ENCODE measurements around the gene UBXN6. TPM values are rescaled to one million over a fixed set of nuclear protein-coding genes. Genes with fewer than 3 reads are reported as not detected.

UBXN6 gene
- total and polyA plus RNA-seq, 2 of the 8 experiments (the other 6 are each of a cell fraction or from before 2014, with no cell fraction given) = 28.0 to 43.8 TPM

DNA sequence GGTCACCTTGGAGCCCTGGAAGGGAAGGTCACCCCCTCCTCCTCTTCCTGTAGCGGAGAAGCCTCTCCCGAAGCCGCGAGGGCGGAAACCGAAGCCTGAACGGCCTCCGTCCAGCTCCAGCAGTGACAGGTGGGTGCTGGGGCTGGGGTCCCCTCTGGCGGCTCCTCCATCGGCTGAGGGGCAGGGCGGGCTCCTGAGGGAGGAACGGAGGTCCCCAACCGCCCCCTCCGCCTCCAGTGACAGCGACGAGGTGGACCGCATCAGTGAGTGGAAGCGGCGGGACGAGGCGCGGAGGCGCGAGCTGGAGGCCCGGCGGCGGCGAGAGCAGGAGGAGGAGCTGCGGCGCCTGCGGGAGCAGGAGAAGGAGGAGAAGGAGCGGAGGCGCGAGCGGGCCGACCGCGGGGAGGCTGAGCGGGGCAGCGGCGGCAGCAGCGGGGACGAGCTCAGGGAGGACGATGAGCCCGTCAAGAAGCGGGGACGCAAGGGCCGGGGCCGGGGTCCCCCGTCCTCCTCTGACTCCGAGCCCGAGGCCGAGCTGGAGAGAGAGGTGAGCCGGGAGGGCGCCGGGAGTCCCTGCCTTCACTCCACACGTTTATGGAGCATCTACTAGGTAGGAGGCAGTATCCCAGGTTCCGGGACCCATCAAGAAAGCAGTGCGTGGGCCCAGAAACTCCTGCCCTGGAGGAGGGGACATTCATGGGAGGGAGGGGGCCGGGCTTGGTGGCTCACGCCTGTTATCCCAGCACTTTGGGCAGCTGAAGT lies 36.5 kb upstream of the UBXN6 start:
- no peak overlapping the region for H2AFZ ChIP-seq (ENCODE audit: low read length)
- H2BK20ac ChIP-seq (ENCODE audit: low read length) = no peak overlapping the region
- no peak overlapping the region for H3K27ac ChIP-seq (ENCODE audit: low read depth, low read length)
- H4K8ac ChIP-seq (ENCODE audit: extremely low read depth, insufficient read depth, low read length) = no peak overlapping the region
- H3K4me3 ChIP-seq (ENCODE audit: extremely low read depth in 1 of 4, insufficient read depth in 2 of 4, low read depth in 3 of 4, low read length in 4 of 4) = no peak overlapping the region
- H3K27me3 ChIP-seq (replicated peaks in 1 of 4; ENCODE audit: control insufficient read depth in 3 of 4, extremely low read depth in 1 of 4, insufficient read depth in 3 of 4, low read length in 3 of 4) = no peaks in the 10 kb centered on the region; a peak in 1 of 7 replicates
- WGBS, 2 experiments (ENCODE audit: extremely low coverage in 1 of 2, insufficient coverage in 1 of 2, insufficient read length in 1 of 2, insufficient replicate concordance in 2 of 2, low coverage in 1 of 2, low lambda C conversion rate in 2 of 2, missing lambda C conversion rate in 1 of 2) = 97% methylated on average over 27 of the region's 61 CpGs; no CpG with 5 or more reads in 1 of the 2 experiments
- no peak overlapping the region for H3K4me2 ChIP-seq (ENCODE audit: insufficient read depth in 1 of 2, low read depth in 2 of 2, low read length in 2 of 2)
- H2BK5ac ChIP-seq (ENCODE audit: low read depth, low read length) = no peak overlapping the region
- no peak overlapping the region for H3K14ac ChIP-seq (ENCODE audit: insufficient read length)
- no peak overlapping the region for H2BK12ac ChIP-seq (ENCODE audit: low read depth, low read length)
- peaks cover 10% of the 10 kb centered on the region; the same call in 1 of the 2 replicates for H3K23me2 ChIP-seq (ENCODE audit: low read depth, low read length)
- H3K9me3 ChIP-seq (ENCODE audit: insufficient read depth in 2 of 2, low read depth in 1 of 2, low read length in 1 of 2) = no peaks in the 10 kb centered on the region
- H2BK15ac ChIP-seq (ENCODE audit: low read length) = no peak overlapping the region
- H2BK120ac ChIP-seq (replicated peaks; ENCODE audit: low read depth, low read length) = no peak overlapping the region
- H4K91ac ChIP-seq (replicated peaks; ENCODE audit: insufficient read length, low read length) = no peak overlapping the region
- H3K18ac ChIP-seq (ENCODE audit: extremely low read depth, low read length) = no peak overlapping the region
- ChIA-PET CTCF (ENCODE audit: partially characterized antibody) (interaction anchor here (0.6 to 2.7 kb wide), 2 partner anchors 29 to 30 kb away, joined by 3 to 13 read pairs; no protein-coding TSS in a partner anchor), POLR2A (ENCODE audit: partially characterized antibody) (interaction anchor here (0.8 to 3.8 kb wide), 7 partner anchors 10 to 46 kb away, joined by 3 to 19 read pairs (median 3); partner anchors contain the start of gene UBXN6)
- no peak overlapping the region for H4K5ac ChIP-seq (ENCODE audit: insufficient read length, low read depth, low read length)
- no peak overlapping the region for H3K9ac ChIP-seq (replicated peaks in 1 of 4; ENCODE audit: extremely low read depth in 1 of 4, low read depth in 3 of 4, low read length in 3 of 4)
- FAIRE-seq (no peak), DNase-seq (ENCODE audit: low read depth in 1 of 2, low spot score in 2 of 2) (no peak)
- H4K20me1 ChIP-seq (replicated peaks in 1 of 2; ENCODE audit: control insufficient read depth in 1 of 2, insufficient read depth in 2 of 2, low read length in 2 of 2) = peaks cover 7 to 17% of the 10 kb centered on the region in 2 experiments
- H2AK5ac ChIP-seq (ENCODE audit: low read depth, low read length) = no peak overlapping the region
- peaks cover 14 to 71% (median 56%) of the 10 kb centered on the region in 4 experiments for H3K36me3 ChIP-seq (ENCODE audit: control insufficient read depth in 2 of 4, insufficient read depth in 4 of 4, low read length in 3 of 4)
- H3K4me1 ChIP-seq (replicated peaks in 1 of 4; ENCODE audit: control insufficient read depth in 3 of 4, insufficient read depth in 4 of 4, low read length in 3 of 4) = no peaks in the 10 kb centered on the region
- H3K79me1 ChIP-seq (ENCODE audit: low read depth, low read length) = peaks cover 6% of the 10 kb centered on the region
- no peak overlapping the region for H3K56ac ChIP-seq (replicated peaks; ENCODE audit: insufficient read length, low read depth, low read length)
- no peak overlapping the region for H3K4ac ChIP-seq (replicated peaks; ENCODE audit: insufficient read length, low read depth, low read length)
- no peak overlapping the region for H3K23ac ChIP-seq (ENCODE audit: insufficient read length)
- 0 out of 4 replicates have a peak, but pooled peaks cover 0 to 3% of the 10 kb centered on the region in 2 experiments for H3K79me2 ChIP-seq (ENCODE audit: control insufficient read depth in 1 of 2, insufficient read depth in 2 of 2, low read length in 2 of 2)
- TF ChIP-seq BCL11A (IDR thresholded peaks at IDR 0.05; ENCODE audit: low read depth in 2 of 2, low read length in 2 of 2) (no peak), JUND (IDR thresholded peaks at IDR 0.05; ENCODE audit: low read length) (no peak), SP1 (IDR thresholded peaks at IDR 0.05; ENCODE audit: low read depth, low read length) (no peak), SIX5 (IDR thresholded peaks at IDR 0.05; ENCODE audit: low read depth, low read length) (no peak), TBP (IDR thresholded peaks at IDR 0.05; ENCODE audit: low read depth, low read length) (no peak), EGR1 (IDR thresholded peaks at IDR 0.05; ENCODE audit: borderline replicate concordance, low read depth, low read length) (no peak), SP4 (IDR thresholded peaks at IDR 0.05; ENCODE audit: low read length) (no peak), SIRT6 (IDR thresholded peaks at IDR 0.05; ENCODE audit: low read length) (no peak), NRF1 (IDR thresholded peaks at IDR 0.05; ENCODE audit: low read depth, low read length) (no peak), KDM5A (IDR thresholded peaks at IDR 0.05; ENCODE audit: low read length) (no peak), TAF7 (optimal IDR thresholded peaks at IDR 0.05; ENCODE audit: borderline replicate concordance, low read depth, low read length) (no peak)
- TF ChIP-seq, protein P1, sequence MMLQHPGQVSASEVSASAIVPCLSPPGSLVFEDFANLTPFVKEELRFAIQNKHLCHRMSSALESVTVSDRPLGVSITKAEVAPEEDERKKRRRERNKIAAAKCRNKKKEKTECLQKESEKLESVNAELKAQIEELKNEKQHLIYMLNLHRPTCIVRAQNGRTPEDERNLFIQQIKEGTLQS (IDR thresholded peaks at IDR 0.05; ENCODE audit: insufficient read depth, low read depth, low read length) = no peak
